HCT116 (cell line): Measurements from ENCODE around the gene GTF2IRD1.

Experiments used
- ATF3 ChIP-seq: IDR thresholded peaks from 2 replicates; pipeline ENCODE4 v1.6.1; 2012
- CTCF ChIP-seq, 3 experiments: fragments of 200-600 bp in 1 of 3; sonication (generic) in 1 of 3; IDR thresholded peaks in 2 of 3; conservative IDR thresholded peaks in 1 of 3; 2 replicates each; pipeline ENCODE4 v1.5.1; 2012 to 2017; ENCODE audit warnings: low read depth in 2 of 3, low read length in 2 of 3, antibody characterized with exemption in 1 of 3, borderline replicate concordance in 1 of 3, control low read depth in 1 of 3, mild to moderate bottlenecking in 1 of 3, mixed read lengths in 1 of 3, mixed run types in 1 of 3, moderate library complexity in 1 of 3; ENCODE audit not compliant: insufficient read depth in 1 of 3
- EZH2 ChIP-seq: fragments of 200-600 bp; sonication (generic); IDR thresholded peaks from 2 replicates; pipeline ENCODE4 v1.6.1; 2017; ENCODE audit warnings: antibody characterized with exemption, mixed run types
- EZH2phosphoT487 ChIP-seq: fragments of 200-600 bp; IDR thresholded peaks from 2 replicates; pipeline ENCODE4 v1.6.1; 2018; ENCODE audit warnings: antibody characterized with exemption, borderline replicate concordance
- MAX ChIP-seq: IDR thresholded peaks from 2 replicates; pipeline ENCODE4 v1.6.1; 2012
- POLR2A ChIP-seq: IDR thresholded peaks from 2 replicates; pipeline ENCODE4 v1.7.0; 2011; ENCODE audit warnings: borderline replicate concordance; ENCODE audit not compliant: insufficient read depth, insufficient read length; ENCODE audit errors: extremely low read depth
- SIN3A ChIP-seq: IDR thresholded peaks from 2 replicates; pipeline ENCODE4 v1.6.1; 2012; ENCODE audit warnings: low read depth
- ZNF274 ChIP-seq: fragments of 200-500 bp; sonication (Bioruptor generic); IDR thresholded peaks from 2 replicates; pipeline ENCODE4 v1.6.1; 2014; ENCODE audit warnings: mild to moderate bottlenecking, low read depth, low read length, inconsistent platforms

- TF ChIP-seq CTCF (IDR thresholded peaks at IDR 0.05 in 2 of 3, conservative IDR thresholded peaks at IDR 0.05 in 1 of 3; ENCODE audit: borderline replicate concordance in 1 of 3, insufficient read depth in 1 of 3, low read depth in 2 of 3, low read length in 2 of 3) (no peak), POLR2A (no peak), ATF3 (no peak), ZNF274 (no peak), EZH2 (no peak), MAX (no peak), SIN3A (no peak), EZH2phosphoT487 (no peak)
Measured at GRCh38 chr7:74489997-74490945, 36.6 kb downstream of the GTF2IRD1 start.
